ENCODE measurements around the gene KCNK2. TPM values are rescaled to one million over a fixed set of nuclear protein-coding genes. Genes with fewer than 3 reads are reported as not detected.

The KCNK2 gene
- total RNA-seq, 2 experiments from 2014 or later = not detected

DNA sequence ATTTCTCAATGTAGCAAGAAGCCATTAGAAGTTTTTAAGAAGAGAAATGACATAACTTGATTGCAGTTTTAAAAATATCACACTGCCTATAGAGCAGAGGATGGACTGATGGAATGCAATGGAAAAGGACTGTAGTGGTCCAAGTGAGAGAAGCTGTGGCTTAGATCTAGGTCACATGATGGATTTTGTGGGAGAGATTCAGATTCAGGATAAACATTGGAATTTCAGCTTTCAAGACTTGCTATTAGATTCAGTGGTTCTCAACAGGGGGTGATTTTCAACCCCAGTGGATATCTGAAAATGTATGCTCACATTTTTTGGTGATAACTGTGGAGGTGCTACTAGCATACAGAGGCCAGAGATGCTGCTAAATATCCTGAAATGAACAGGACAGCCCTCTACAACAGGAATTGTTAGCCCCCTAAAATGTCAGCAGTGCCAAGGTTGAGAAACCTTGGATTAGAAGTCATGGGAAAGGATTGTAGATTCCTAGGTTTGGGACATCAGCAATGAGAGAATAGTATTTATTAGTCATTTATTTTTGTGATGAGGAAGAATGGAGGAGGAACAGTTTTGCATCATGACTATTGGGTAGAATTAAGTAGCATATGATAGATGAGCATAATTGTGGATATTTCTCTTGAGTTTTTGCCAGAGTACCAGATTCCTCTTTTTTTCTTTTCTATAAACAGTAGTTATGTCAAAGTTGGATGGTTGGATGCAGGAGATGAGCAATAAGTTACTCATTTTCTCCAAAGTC is 30.1 kb upstream of the KCNK2 start:
- ATAC-seq (ENCODE audit: poor library complexity) (no peak), DNase-seq (no peak)
- no peak overlapping the region for H3K27ac ChIP-seq (ENCODE audit: low read depth in 1 of 2, low read length in 2 of 2)
- no peaks in the 10 kb centered on the region for H3K4me1 Mint-ChIP-seq (ENCODE audit: low read depth)
- intact Hi-C loops (cut with DNase I, micrococcal nuclease) = no loop called here
- ChIA-PET CTCF (no interaction called here), POLR2A (no interaction called here)
- no peaks in the 10 kb centered on the region for H3K4me1 ChIP-seq (ENCODE audit: insufficient read depth, low read length)
- no peaks in the 10 kb centered on the region for H3K9me3 Mint-ChIP-seq
- H3K36me3 ChIP-seq (ENCODE audit: insufficient read depth, low read length) = no peaks in the 10 kb centered on the region
- no peak for TF ChIP-seq CTCF (IDR thresholded peaks at IDR 0.05)
- no peak overlapping the region for H3K27ac Mint-ChIP-seq
- peaks cover 4% of the 10 kb centered on the region for H3K27me3 Mint-ChIP-seq
- H3K4me3 ChIP-seq (ENCODE audit: low read length) = no peak overlapping the region
- no peaks in the 10 kb centered on the region for H3K36me3 Mint-ChIP-seq (ENCODE audit: low read depth)
- no peaks in the 10 kb centered on the region for H3K27me3 ChIP-seq (ENCODE audit: control insufficient read depth in 1 of 2, insufficient read depth in 2 of 2, low read length in 2 of 2)
- H3K4me3 Mint-ChIP-seq = no peak overlapping the region
- no peaks in the 10 kb centered on the region for H3K9me3 ChIP-seq (ENCODE audit: control insufficient read depth in 1 of 2, insufficient read depth in 1 of 2, low read length in 2 of 2)

GRCh38 chr1:215054266-215054665 is 28.3 kb upstream of the KCNK2 start:
- CTCF ChIA-PET = no interaction called here
- no peaks in the 10 kb centered on the region for H3K27me3 ChIP-seq (ENCODE audit: control insufficient read depth in 1 of 2, insufficient read depth in 2 of 2, low read length in 2 of 2)
- Mint-ChIP-seq H3K27ac (no peak overlapping the region), H3K36me3 (ENCODE audit: low read depth) (no peaks in the 10 kb centered on the region), H3K27me3 (peaks cover 4% of the 10 kb centered on the region), H3K9me3 (no peaks in the 10 kb centered on the region), H3K4me1 (ENCODE audit: low read depth) (no peaks in the 10 kb centered on the region), H3K4me3 (no peak overlapping the region)
- H3K36me3 ChIP-seq (ENCODE audit: insufficient read depth, low read length) = no peaks in the 10 kb centered on the region
- H3K27ac ChIP-seq (ENCODE audit: low read depth in 1 of 2, low read length in 2 of 2) = no peak overlapping the region
- no peak overlapping the region for H3K4me3 ChIP-seq (ENCODE audit: low read length)
- no peak for DNase-seq
- no peaks in the 10 kb centered on the region for H3K9me3 ChIP-seq (ENCODE audit: control insufficient read depth in 1 of 2, insufficient read depth in 1 of 2, low read length in 2 of 2)
- intact Hi-C loops (cut with DNase I, micrococcal nuclease) = no loop called here
- H3K4me1 ChIP-seq (ENCODE audit: insufficient read depth, low read length) = no peaks in the 10 kb centered on the region
- TF ChIP-seq CTCF (IDR thresholded peaks at IDR 0.05) = no peak
- POLR2A ChIA-PET = no interaction called here
- ATAC-seq (ENCODE audit: poor library complexity) = no peak

- Histone ChIP-seq H3K27ac (ENCODE audit: low read depth in 1 of 2, low read length in 2 of 2) (no peak overlapping the region), H3K36me3 (ENCODE audit: insufficient read depth, low read length) (no peaks in the 10 kb centered on the region), H3K4me1 (ENCODE audit: insufficient read depth, low read length) (no peaks in the 10 kb centered on the region), H3K4me3 (ENCODE audit: low read length) (no peak overlapping the region), H3K9me3 (ENCODE audit: control insufficient read depth in 1 of 2, insufficient read depth in 1 of 2, low read length in 2 of 2) (peaks cover 0 to 3% of the 10 kb centered on the region in 2 experiments), H3K27me3 (ENCODE audit: control insufficient read depth in 1 of 2, insufficient read depth in 2 of 2, low read length in 2 of 2) (no peaks in the 10 kb centered on the region)
- no peak for TF ChIP-seq CTCF (IDR thresholded peaks at IDR 0.05)
- no peak for DNase-seq
- ATAC-seq (ENCODE audit: poor library complexity) = no peak
- CTCF ChIA-PET = no interaction called here
- H3K4me1 Mint-ChIP-seq (ENCODE audit: low read depth) = no peaks in the 10 kb centered on the region
- H3K9me3 Mint-ChIP-seq = no peaks in the 10 kb centered on the region
- no peak overlapping the region for H3K27ac Mint-ChIP-seq
- POLR2A ChIA-PET = no interaction called here
- H3K27me3 Mint-ChIP-seq = peaks cover 4% of the 10 kb centered on the region
- intact Hi-C loops (cut with DNase I, micrococcal nuclease) = no loop called here
- no peaks in the 10 kb centered on the region for H3K36me3 Mint-ChIP-seq (ENCODE audit: low read depth)
- H3K4me3 Mint-ChIP-seq = no peak overlapping the region
Measured at GRCh38 chr1:215055281-215055935, 27.1 kb upstream of the KCNK2 start.
